Thoracic aorta (tissue), 2 donors: ENCODE measurements around the gene FREM1. TPM values are rescaled to one million over a fixed set of nuclear protein-coding genes. Genes with fewer than 3 reads are reported as not detected.
A peak's percentile ranks its signal among the peaks of the same experiment; 100 is the strongest.
"Not testable (repeated sequence)": the region's sequence is repeated elsewhere in the genome, so short reads cannot be mapped to it uniquely, and the experiment has no call there.

Experiments
- ATAC-seq: fragments of 150-250 bp; one replicate; pipeline ENCODE4 v1.8.0; 2017; ENCODE audit warnings: low read depth; ENCODE audit not compliant: insufficient number of reproducible peaks, low FRiP score
- DNase-seq: peaks from one replicate; pipeline ENCODE4 v3.0.0-alpha.2; 2020; ENCODE audit warnings: low spot score
- H3K27ac ChIP-seq, 2 donors: fragments of 200-600 bp; sonication (generic); 1 replicate in 1 of 2; 2 replicates in 1 of 2; pipeline ENCODE4 v1.5.1; 2016; ENCODE audit warnings: mild to moderate bottlenecking in 2 of 2, moderate library complexity in 2 of 2
- H3K27me3 ChIP-seq: fragments of 200-600 bp; sonication (generic); replicated peaks from 2 replicates; pipeline ENCODE4 v1.6.0; 2016; ENCODE audit warnings: mild to moderate bottlenecking; ENCODE audit not compliant: insufficient read depth
- H3K36me3 ChIP-seq: fragments of 200-600 bp; sonication (generic); one replicate; pipeline ENCODE4 v1.5.1; 2016
- H3K4me1 ChIP-seq, 2 donors: fragments of 200-600 bp; sonication (generic); 1 replicate in 1 of 2; 2 replicates in 1 of 2; pipeline versions ENCODE4 v1.5.1 to v1.6.0; 2016; ENCODE audit warnings: low read depth in 2 of 2, mild to moderate bottlenecking in 1 of 2; ENCODE audit not compliant: control insufficient read depth in 1 of 2
- H3K4me3 ChIP-seq: fragments of 200-600 bp; sonication (generic); 2 replicates; pipeline ENCODE4 v1.5.1; 2016; ENCODE audit warnings: mild to moderate bottlenecking
- H3K9me3 ChIP-seq: fragments of 200-600 bp; sonication (generic); 2 replicates; pipeline ENCODE4 v1.5.1; 2016
- CTCF ChIP-seq: fragments of 200-600 bp; sonication (generic); IDR thresholded peaks from one replicate; pipeline ENCODE4 v1.5.1; 2019; ENCODE audit warnings: antibody characterized with exemption
- total RNA-seq, 2 donors: library from RNA; depleted of rRNA; stranded (reverse); fragments of >200 nt; gene quantifications; one replicate each; pipeline versions ENCODE4 v1.1.0 to v1.2.3, GENCODE V29; 2016

Gene FREM1
- total RNA-seq, 2 donors from 2014 or later: 9.9 to 24.8 TPM

- ATAC-seq (no peak), DNase-seq (no peak)
- Histone ChIP-seq H3K27ac (no peak overlapping the region), H3K4me1 (peaks cover 0 to 9% of the 10 kb centered on the region in 2 donors), H3K27me3 (no peaks in the 10 kb centered on the region), H3K9me3 (no peaks in the 10 kb centered on the region), H3K36me3 (no peaks in the 10 kb centered on the region), H3K4me3 (peak overlapping the region; percentile 56)
- no peak for TF ChIP-seq CTCF
These were observed 14.3 kb upstream of the FREM1 start for GRCh38 chr9:14924230-14925219.

- no peaks in the 10 kb centered on the region for H3K27me3 ChIP-seq
- no peaks in the 10 kb centered on the region for H3K9me3 ChIP-seq
- no peak overlapping the region for H3K4me3 ChIP-seq
- no peak for ATAC-seq
- H3K4me1 ChIP-seq: peaks cover 0 to 9% of the 10 kb centered on the region in 2 donors
- TF ChIP-seq CTCF: no peak
- no peaks in the 10 kb centered on the region for H3K36me3 ChIP-seq
- no peak overlapping the region for H3K27ac ChIP-seq
- no peak for DNase-seq
These were observed 13.5 kb upstream of the FREM1 start for GRCh38 chr9:14923701-14924100.

GRCh38 chr9:14920805-14921204, 10.6 kb upstream of the FREM1 start:
- not testable (repeated sequence) for H3K9me3 ChIP-seq, H3K36me3 ChIP-seq, ATAC-seq, DNase-seq, H3K27ac ChIP-seq, H3K4me1 ChIP-seq, H3K27me3 ChIP-seq, H3K4me3 ChIP-seq

- no peak for ATAC-seq
These were observed 3.1 kb upstream of the FREM1 start for GRCh38 chr9:14913366-14913765.

GRCh38 chr9:14912859-14913258, 2.6 kb upstream of the FREM1 start:
- H3K36me3 ChIP-seq: no peaks in the 10 kb centered on the region
- H3K4me1 ChIP-seq: peaks cover 3 to 10% of the 10 kb centered on the region in 2 donors
- H3K9me3 ChIP-seq: no peaks in the 10 kb centered on the region
- no peak overlapping the region for H3K4me3 ChIP-seq
- H3K27ac ChIP-seq: no peak overlapping the region
- DNase-seq (no peak), ATAC-seq (no peak)
- H3K27me3 ChIP-seq: no peaks in the 10 kb centered on the region
- no peak for TF ChIP-seq CTCF

More at GRCh38 chr9:14913366-14913765, 3.1 kb upstream of the FREM1 start:
- H3K27ac ChIP-seq: no peak overlapping the region
- no peak overlapping the region for H3K4me3 ChIP-seq
- H3K36me3 ChIP-seq: no peaks in the 10 kb centered on the region
- no peaks in the 10 kb centered on the region for H3K27me3 ChIP-seq
- H3K9me3 ChIP-seq: no peaks in the 10 kb centered on the region
- DNase-seq: no peak
- TF ChIP-seq CTCF: no peak
- H3K4me1 ChIP-seq: peaks cover 0 to 5% of the 10 kb centered on the region in 2 donors
